Ishikawa (cell line): ENCODE measurements around the gene PTTG1.

Experiments used
- EP300 ChIP-seq: IDR thresholded peaks from 2 replicates; pipeline ENCODE4 v1.6.1; 2012; ENCODE audit warnings: borderline replicate concordance
- RAD21 ChIP-seq: IDR thresholded peaks from 2 replicates; pipeline ENCODE4 v1.6.1; 2012; ENCODE audit warnings: low read depth
- REST ChIP-seq: IDR thresholded peaks from 2 replicates; pipeline ENCODE4 v1.6.1; 2012; ENCODE audit warnings: low read depth, mild to moderate bottlenecking
- TAF1 ChIP-seq: IDR thresholded peaks from 2 replicates; pipeline ENCODE4 v1.6.1; 2012; ENCODE audit warnings: low read depth, mild to moderate bottlenecking
- TCF12 ChIP-seq: IDR thresholded peaks from 2 replicates; pipeline ENCODE4 v1.6.1; 2012; ENCODE audit warnings: low read depth
- TEAD4 ChIP-seq: IDR thresholded peaks from 2 replicates; pipeline ENCODE4 v1.6.1; 2012
- USF1 ChIP-seq: IDR thresholded peaks from 2 replicates; pipeline ENCODE4 v1.6.1; 2012
- YY1 ChIP-seq: IDR thresholded peaks from 2 replicates; pipeline ENCODE4 v1.6.1; 2012; ENCODE audit warnings: low read depth

- no peak for TF ChIP-seq EP300
- no peak for TF ChIP-seq TAF1
- no peak for TF ChIP-seq USF1
- no peak for TF ChIP-seq RAD21
- no peak for TF ChIP-seq REST
- TF ChIP-seq TCF12: no peak
- no peak for TF ChIP-seq TEAD4
- no peak for TF ChIP-seq YY1
These were observed 43.3 kb upstream of the PTTG1 start for GRCh38 chr5:160378330-160378729.
